ENCODE data around the gene LRRFIP2. TPM values are rescaled to one million over a fixed set of nuclear protein-coding genes. Genes with fewer than 3 reads are reported as not detected.
"Not testable (repeated sequence)": the region's sequence is repeated elsewhere in the genome, so short reads cannot be mapped to it uniquely, and the experiment has no call there.

Gene LRRFIP2
- total RNA-seq, 4 donors from 2014 or later = 59.0 to 122 (median 72.5) TPM

GRCh38 chr3:37053337-37053736 lies 121.0 kb downstream of the LRRFIP2 start:
- 69% methylated on average over 6 of the region's 6 CpGs for WGBS
- DNase-seq (ENCODE audit: low spot score in 2 of 2) = no peak
- Histone ChIP-seq H3K4me1 (peaks cover 10% of the 10 kb centered on the region), H3K27ac (peak overlapping the region; percentile 54), H3K9me3 (no peaks in the 10 kb centered on the region), H3K36me3 (peaks cover 81% of the 10 kb centered on the region), H3K27me3 (no peaks in the 10 kb centered on the region), H3K4me3 (no peak overlapping the region)
- TF ChIP-seq POLR2A (IDR thresholded peaks at IDR 0.05) (no peak), EP300 (IDR thresholded peaks at IDR 0.05) (no peak)

GRCh38 chr3:37052860-37053259 lies 121.5 kb downstream of the LRRFIP2 start:
- DNase-seq (ENCODE audit: low spot score in 2 of 2) = no peak
- peaks cover 10% of the 10 kb centered on the region for H3K4me1 ChIP-seq
- H3K9me3 ChIP-seq = no peaks in the 10 kb centered on the region
- no peaks in the 10 kb centered on the region for H3K27me3 ChIP-seq
- peaks cover 81% of the 10 kb centered on the region for H3K36me3 ChIP-seq
- peak overlapping the region; percentile 54 for H3K27ac ChIP-seq
- H3K4me3 ChIP-seq = no peak overlapping the region
- TF ChIP-seq CTCF (IDR thresholded peaks at IDR 0.05) (no peak), POLR2AphosphoS5 (IDR thresholded peaks at IDR 0.05) (no peak), POLR2A (IDR thresholded peaks at IDR 0.05) (no peak), EP300 (IDR thresholded peaks at IDR 0.05) (no peak)

- Histone ChIP-seq H3K9me3 (no peaks in the 10 kb centered on the region), H3K36me3 (peaks cover 83% of the 10 kb centered on the region), H3K27me3 (no peaks in the 10 kb centered on the region), H3K4me3 (no peak overlapping the region), H3K4me1 (peaks cover 10% of the 10 kb centered on the region), H3K27ac (no peak overlapping the region)
- WGBS = 94% methylated on average over 1 of the region's 1 CpG
- DNase-seq (ENCODE audit: low spot score in 2 of 2) = no peak
- TF ChIP-seq POLR2AphosphoS5 (IDR thresholded peaks at IDR 0.05) (no peak), EP300 (IDR thresholded peaks at IDR 0.05) (no peak)
Observed at GRCh38 chr3:37050282-37050681, 124.1 kb downstream of the LRRFIP2 start.

- not testable (repeated sequence) for H3K27me3 ChIP-seq; DNase-seq (ENCODE audit: low spot score in 2 of 2); H3K27ac ChIP-seq; H3K9me3 ChIP-seq; H3K4me1 ChIP-seq; H3K4me3 ChIP-seq
- WGBS = 67% methylated on average over 3 of the region's 3 CpGs
- peaks cover 40% of the 10 kb centered on the region for H3K36me3 ChIP-seq
Observed at GRCh38 chr3:37042712-37043111, 131.7 kb downstream of the LRRFIP2 start.

GRCh38 chr3:37041546-37042195 lies 132.7 kb downstream of the LRRFIP2 start:
- no peak overlapping the region for H3K27ac ChIP-seq
- 38% methylated on average over 1 of the region's 1 CpG for WGBS
- no peak overlapping the region for H3K4me3 ChIP-seq
- TF ChIP-seq EP300 (IDR thresholded peaks at IDR 0.05) = no peak
- no peak for TF ChIP-seq CTCF (IDR thresholded peaks at IDR 0.05)
- TF ChIP-seq POLR2A (IDR thresholded peaks at IDR 0.05) = no peak
- TF ChIP-seq POLR2AphosphoS5 (IDR thresholded peaks at IDR 0.05) = no peak
- no peak for DNase-seq (ENCODE audit: low spot score in 2 of 2)
- H3K4me1 ChIP-seq = peaks cover 6% of the 10 kb centered on the region
- H3K27me3 ChIP-seq = no peaks in the 10 kb centered on the region
- no peaks in the 10 kb centered on the region for H3K9me3 ChIP-seq
- H3K36me3 ChIP-seq = peaks cover 33% of the 10 kb centered on the region

GRCh38 chr3:37040231-37040630 lies 134.2 kb downstream of the LRRFIP2 start:
- TF ChIP-seq CTCF (IDR thresholded peaks at IDR 0.05) = no peak
- TF ChIP-seq EP300 (IDR thresholded peaks at IDR 0.05) = no peak
- TF ChIP-seq POLR2AphosphoS5 (IDR thresholded peaks at IDR 0.05) = no peak
- TF ChIP-seq POLR2A (IDR thresholded peaks at IDR 0.05) = no peak
- no peaks in the 10 kb centered on the region for H3K27me3 ChIP-seq
- H3K36me3 ChIP-seq = peaks cover 38% of the 10 kb centered on the region
- no peaks in the 10 kb centered on the region for H3K9me3 ChIP-seq
- DNase-seq (ENCODE audit: low spot score in 2 of 2) = no peak
- peaks cover 6% of the 10 kb centered on the region for H3K4me1 ChIP-seq
- H3K27ac ChIP-seq = no peak overlapping the region
- no peak overlapping the region for H3K4me3 ChIP-seq
- 71% methylated on average over 1 of the region's 1 CpG for WGBS

All from suprapubic skin (tissue), 4 donors.